Measurements from ENCODE around the gene FAM78A.
A peak's percentile ranks its signal among the peaks of the same experiment; 100 is the strongest.

FAM78A gene

GRCh38 chr9:131302244-131303075 lies 26.1 kb upstream of the FAM78A start:
- no peak for DNase-seq

- DNase-seq = no peak
These were observed 24.1 kb upstream of the FAM78A start for GRCh38 chr9:131300444-131300843.

- no peak for DNase-seq
These were observed 23.6 kb upstream of the FAM78A start for GRCh38 chr9:131299961-131300347.

GRCh38 chr9:131299346-131299960 lies 23.1 kb upstream of the FAM78A start:
- DNase-seq = no peak

GRCh38 chr9:131298816-131299215 lies 22.5 kb upstream of the FAM78A start:
- DNase-seq = no peak

- DNase-seq = no peak
These were observed 22.0 kb upstream of the FAM78A start for GRCh38 chr9:131298341-131298740.

- no peak for DNase-seq
These were observed 21.6 kb upstream of the FAM78A start for GRCh38 chr9:131297903-131298302.

- peak; percentile 13 for DNase-seq
These were observed 20.7 kb upstream of the FAM78A start for GRCh38 chr9:131296906-131297500.

- no peak for DNase-seq
These were observed 20.1 kb upstream of the FAM78A start for GRCh38 chr9:131296460-131296859.

GRCh38 chr9:131292937-131293336 lies 16.6 kb upstream of the FAM78A start:
- no peak for DNase-seq

- no peak for DNase-seq
These were observed 15.5 kb upstream of the FAM78A start for GRCh38 chr9:131291795-131292315.

GRCh38 chr9:131290767-131291370 lies 14.6 kb upstream of the FAM78A start:
- no peak for DNase-seq

GRCh38 chr9:131290036-131290766 lies 13.9 kb upstream of the FAM78A start:
- DNase-seq = peak; percentile 56

- DNase-seq = peak; percentile 93
These were observed 13.2 kb upstream of the FAM78A start, which contains the start of gene PLPP7 for GRCh38 chr9:131289301-131290035. TSS of gene PLPP7 (plus strand) at chr9:131289723. CDS start at chr9:131289998, 275 bp downstream.

GRCh38 chr9:131288217-131288616 lies 11.9 kb upstream of the FAM78A start:
- no peak for DNase-seq

- DNase-seq = no peak
These were observed 11.0 kb upstream of the FAM78A start for GRCh38 chr9:131287359-131287758.

- no peak for DNase-seq
These were observed 8.5 kb upstream of the FAM78A start for GRCh38 chr9:131284856-131285255.

GRCh38 chr9:131282688-131283422 lies 6.5 kb upstream of the FAM78A start:
- peak; percentile 52 for DNase-seq

- DNase-seq = no peak
These were observed 5.9 kb upstream of the FAM78A start for GRCh38 chr9:131282175-131282574.

- no peak for DNase-seq
These were observed 5.0 kb upstream of the FAM78A start for GRCh38 chr9:131281119-131281965.

Measured in retina (tissue), 1 donor.